B cell (primary cell): ENCODE results near the gene BCKDK. TPM values are rescaled to one million over a fixed set of nuclear protein-coding genes. Genes with fewer than 3 reads are reported as not detected.

Experiments
- ATAC-seq: fragments of 200-7000 bp; cut with Tn5 transposase; one replicate; pipeline ENCODE4 v1.10.0; 2021; ENCODE audit warnings: low read depth, mild to moderate bottlenecking, moderate number of reproducible peaks, moderate library complexity
- CTCF ChIA-PET: fragments of 350-600 bp; sonication (Branson Sonifier 250); formaldehyde crosslinking; loops from one replicate; lab custom pipeline; 2021; ENCODE audit warnings: antibody characterized with exemption, inconsistent platforms; lab: Charles Lee
- POLR2A ChIA-PET: fragments of 350-600 bp; sonication (Branson Sonifier 250); formaldehyde crosslinking; loops from one replicate; lab custom pipeline; 2021; ENCODE audit warnings: antibody characterized with exemption; lab: Charles Lee
- DNase-seq: peaks from one replicate; pipeline ENCODE4 v3.0.0; 2013
- H2AFZ ChIP-seq: 2 replicates; pipeline ENCODE4 v1.6.1; 2012; ENCODE audit warnings: mild to moderate bottlenecking, low read depth, low read length; ENCODE audit not compliant: insufficient read depth, poor library complexity, severe bottlenecking
- H3K27ac ChIP-seq, 2 donors: 1 replicate in 1 of 2; 2 replicates in 1 of 2; pipeline ENCODE4 v1.5.1; 2012 to 2013; ENCODE audit warnings: low read length in 2 of 2, mild to moderate bottlenecking in 2 of 2, moderate library complexity in 1 of 2
- H3K27me3 ChIP-seq, 4 experiments: fragments of 200-600 bp in 1 of 4; sonication (generic) in 1 of 4; replicated peaks in 1 of 4; 1 replicate in 2 of 4; 2 replicates in 2 of 4; pipeline versions ENCODE4 v1.6.1 to v1.7.0; 2013 to 2016; ENCODE audit warnings: low read length in 3 of 4, mild to moderate bottlenecking in 2 of 4, mixed read lengths in 1 of 4, moderate library complexity in 1 of 4; ENCODE audit not compliant: insufficient read depth in 4 of 4, control insufficient read depth in 3 of 4; ENCODE audit errors: control extremely low read depth in 1 of 4
- H3K36me3 ChIP-seq, 2 experiments: replicated peaks in 1 of 2; 1 replicate in 1 of 2; 2 replicates in 1 of 2; pipeline versions ENCODE4 v1.6.1 to v1.7.1; 2013; ENCODE audit warnings: low read length in 1 of 2; ENCODE audit not compliant: insufficient read depth in 2 of 2, control insufficient read depth in 1 of 2; ENCODE audit errors: control extremely low read depth in 1 of 2, extremely low read depth in 1 of 2
- H3K4me1 ChIP-seq, 2 donors: fragments of 200-600 bp in 1 of 2; sonication (generic) in 1 of 2; 1 replicate in 1 of 2; 2 replicates in 1 of 2; pipeline versions ENCODE4 v1.5.1 to v1.6.1; 2013 to 2017; ENCODE audit warnings: low read length in 2 of 2; ENCODE audit not compliant: control insufficient read depth in 2 of 2, insufficient read depth in 2 of 2
- H3K4me2 ChIP-seq: replicated peaks from 2 replicates; pipeline ENCODE3; 2012; ENCODE audit warnings: mild to moderate bottlenecking, low read depth, low read length; ENCODE audit not compliant: poor library complexity, severe bottlenecking
- H3K4me3 ChIP-seq, 5 experiments: fragments of 200-600 bp in 1 of 5; sonication (generic) in 1 of 5; 1 replicate in 3 of 5; 2 replicates in 2 of 5; pipeline versions ENCODE4 v1.5.1 to v1.7.0; 2011 to 2016; ENCODE audit warnings: low read length in 4 of 5, mild to moderate bottlenecking in 4 of 5, low read depth in 2 of 5, control low read depth in 1 of 5, moderate library complexity in 1 of 5; ENCODE audit not compliant: insufficient read depth in 1 of 5; ENCODE audit errors: control extremely low read depth in 1 of 5, extremely low read depth in 1 of 5
- H3K79me2 ChIP-seq: fragments of 200-600 bp; sonication (generic); one replicate; pipeline ENCODE4 v1.6.0; 2016; ENCODE audit warnings: low read length; ENCODE audit not compliant: control insufficient read depth, insufficient read depth
- H3K9ac ChIP-seq: fragments of 200-600 bp; sonication (generic); 2 replicates; pipeline ENCODE4 v1.6.1; 2017; ENCODE audit warnings: mild to moderate bottlenecking, low read length, moderate library complexity
- H3K9me3 ChIP-seq, 3 donors: one replicate each; pipeline versions ENCODE4 v1.6.1 to v1.7.1; 2013; ENCODE audit warnings: low read length in 2 of 3; ENCODE audit not compliant: control insufficient read depth in 2 of 3, insufficient read depth in 1 of 3; ENCODE audit errors: control extremely low read depth in 1 of 3
- H4K20me1 ChIP-seq: 2 replicates; pipeline ENCODE4 v1.6.0; 2012; ENCODE audit warnings: mild to moderate bottlenecking, low read length; ENCODE audit not compliant: insufficient read depth, control insufficient read depth, poor library complexity, severe bottlenecking
- H3K27ac Mint-ChIP-seq: one replicate; pipeline ENCODE4 v1.8.0; 2021; ENCODE audit warnings: mixed read lengths
- H3K27me3 Mint-ChIP-seq: one replicate; pipeline ENCODE4 v1.8.0; 2021; ENCODE audit warnings: mixed read lengths
- H3K4me1 Mint-ChIP-seq: one replicate; pipeline ENCODE4 v1.8.0; 2021; ENCODE audit warnings: mixed read lengths
- H3K4me3 Mint-ChIP-seq: one replicate; pipeline ENCODE4 v1.8.0; 2021; ENCODE audit warnings: mixed read lengths
- H3K9me3 Mint-ChIP-seq: one replicate; pipeline ENCODE4 v1.8.0; 2022; ENCODE audit warnings: mixed read lengths; ENCODE audit not compliant: insufficient read depth
- EZH2 ChIP-seq: IDR thresholded peaks from 2 replicates; pipeline ENCODE4 v1.6.1; 2012; ENCODE audit warnings: borderline replicate concordance, low read depth, mild to moderate bottlenecking, moderate library complexity, low read length; ENCODE audit not compliant: insufficient read depth, poor library complexity, severe bottlenecking
- WGBS: methylation state at CpG from one replicate; pipeline ENCODE4 v1.1.5; 2013; ENCODE audit warnings: missing lambda C conversion rate; ENCODE audit not compliant: insufficient coverage; 5-methylcytosine and 5-hydroxymethylcytosine counted together
- intact Hi-C: fragments of 100-400 bp; cut with micrococcal nuclease; formaldehyde crosslinking; loops from one replicate; pipeline ENCODE4 v1.10.0; 2022
- polyA plus RNA-seq: library from polyadenylated mRNA; depleted of rRNA; stranded (reverse); fragments of >200 nt; gene quantifications from 2 replicates; pipeline ENCODE4 v1.2.3, GENCODE V29; 2012
- total RNA-seq, 2 donors: library from RNA; stranded (reverse); fragments of 120-200 nt in 1 of 2; gene quantifications; 1 replicate in 1 of 2; 2 replicates in 1 of 2; pipeline versions ENCODE4 v1.2.3 to v1.2.4, GENCODE V29; 2013 to 2022
- TF ChIP-seq, protein P1 (sequence below): fragments of 200-600 bp; IDR thresholded peaks from one replicate; pipeline ENCODE4 v1.8.0; 2022; ENCODE audit warnings: antibody characterized with exemption, mild to moderate bottlenecking

The BCKDK gene
- total and polyA plus RNA-seq, 2 donors (not counting 1 experiment from before 2014, with no cell fraction given) = 24.7 to 27.6 TPM

DNA sequence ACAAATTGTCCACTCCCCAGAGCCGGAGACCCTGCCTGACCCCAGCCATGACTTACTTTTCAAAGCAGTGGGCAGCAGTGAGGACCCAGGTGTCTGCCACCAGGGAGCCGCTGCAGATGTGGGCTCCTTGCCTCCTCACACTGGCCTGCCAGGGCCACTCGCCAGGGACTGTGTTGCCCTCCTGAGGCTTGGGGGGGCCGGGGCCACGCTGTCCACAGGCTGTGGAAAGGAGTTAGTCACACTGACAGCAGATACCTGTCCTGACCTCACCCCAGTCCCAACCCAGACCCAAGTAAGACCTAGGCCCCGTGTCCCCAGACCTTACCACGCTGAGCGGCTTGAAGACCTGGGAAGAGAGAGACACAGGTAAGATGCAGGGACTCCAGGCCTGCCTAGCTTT lies 20.7 kb upstream of the BCKDK start:
- Mint-ChIP-seq H3K27ac (no peak overlapping the region), H3K4me3 (no peak overlapping the region), H3K4me1 (peaks cover 1% of the 10 kb centered on the region), H3K9me3 (no peaks in the 10 kb centered on the region), H3K27me3 (no peaks in the 10 kb centered on the region)
- no peak for TF ChIP-seq EZH2
- TF ChIP-seq, protein P1, sequence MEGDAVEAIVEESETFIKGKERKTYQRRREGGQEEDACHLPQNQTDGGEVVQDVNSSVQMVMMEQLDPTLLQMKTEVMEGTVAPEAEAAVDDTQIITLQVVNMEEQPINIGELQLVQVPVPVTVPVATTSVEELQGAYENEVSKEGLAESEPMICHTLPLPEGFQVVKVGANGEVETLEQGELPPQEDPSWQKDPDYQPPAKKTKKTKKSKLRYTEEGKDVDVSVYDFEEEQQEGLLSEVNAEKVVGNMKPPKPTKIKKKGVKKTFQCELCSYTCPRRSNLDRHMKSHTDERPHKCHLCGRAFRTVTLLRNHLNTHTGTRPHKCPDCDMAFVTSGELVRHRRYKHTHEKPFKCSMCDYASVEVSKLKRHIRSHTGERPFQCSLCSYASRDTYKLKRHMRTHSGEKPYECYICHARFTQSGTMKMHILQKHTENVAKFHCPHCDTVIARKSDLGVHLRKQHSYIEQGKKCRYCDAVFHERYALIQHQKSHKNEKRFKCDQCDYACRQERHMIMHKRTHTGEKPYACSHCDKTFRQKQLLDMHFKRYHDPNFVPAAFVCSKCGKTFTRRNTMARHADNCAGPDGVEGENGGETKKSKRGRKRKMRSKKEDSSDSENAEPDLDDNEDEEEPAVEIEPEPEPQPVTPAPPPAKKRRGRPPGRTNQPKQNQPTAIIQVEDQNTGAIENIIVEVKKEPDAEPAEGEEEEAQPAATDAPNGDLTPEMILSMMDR = no peak
- H3K27ac ChIP-seq = no peak overlapping the region
- peaks cover 0 to 18% of the 10 kb centered on the region in 2 experiments for H3K36me3 ChIP-seq
- CTCF ChIA-PET = no interaction called here
- H3K4me1 ChIP-seq = no peaks in the 10 kb centered on the region
- no peak for DNase-seq
- no peak overlapping the region for H3K4me3 ChIP-seq
- peaks cover 20% of the 10 kb centered on the region for H3K79me2 ChIP-seq
- H3K4me2 ChIP-seq = no peak overlapping the region
- WGBS = 96% methylated on average over 5 of the region's 8 CpGs
- peaks cover 19% of the 10 kb centered on the region for H4K20me1 ChIP-seq
- no peak for ATAC-seq
- no peak overlapping the region for H3K9ac ChIP-seq
- POLR2A ChIA-PET = interaction anchor here (0.7 kb wide), 1 partner anchor 133 kb away, joined by 3 read pairs; no protein-coding TSS in a partner anchor
- H3K27me3 ChIP-seq = no peaks in the 10 kb centered on the region
- no peaks in the 10 kb centered on the region for H3K9me3 ChIP-seq
- H2AFZ ChIP-seq = no peak overlapping the region
- intact Hi-C loops = no loop called here

DNA sequence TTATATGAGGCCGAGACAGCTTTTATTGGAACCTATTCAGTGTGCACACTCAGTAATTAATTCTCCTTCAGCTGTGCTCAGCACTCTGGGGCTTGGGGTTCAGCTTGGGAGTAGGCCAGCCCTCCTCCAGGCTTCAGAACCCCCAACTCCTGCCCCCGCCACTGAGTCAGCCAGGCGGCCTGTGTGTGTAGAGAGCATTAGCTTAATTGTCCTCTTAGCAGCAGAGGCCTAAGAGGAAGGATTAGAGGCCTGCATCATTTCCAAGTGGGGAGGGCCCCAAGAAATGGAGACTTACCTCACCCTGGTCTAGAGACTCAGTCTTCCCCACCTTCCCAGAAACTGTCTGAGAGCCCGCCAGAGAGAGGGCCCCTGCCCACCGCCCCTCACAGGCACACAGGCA lies 20.2 kb upstream of the BCKDK start:
- H3K36me3 ChIP-seq = peaks cover 0 to 18% of the 10 kb centered on the region in 2 experiments
- intact Hi-C loops = no loop called here
- ATAC-seq = no peak

More for the DNA sequence above, 20.2 kb upstream of the BCKDK start:
- no CpG with 5 or more reads among the region's 5 CpGs for WGBS
- no peak overlapping the region for H2AFZ ChIP-seq
- DNase-seq = no peak
- TF ChIP-seq, protein P1 = no peak
- no peak for TF ChIP-seq EZH2
- no peak overlapping the region for H3K4me2 ChIP-seq
- no peaks in the 10 kb centered on the region for H3K9me3 ChIP-seq
- ChIA-PET CTCF (no interaction called here), POLR2A (interaction anchor here (0.6 to 0.7 kb wide), 2 partner anchors 132 to 160 kb away, joined by 3 to 4 read pairs; no protein-coding TSS in a partner anchor)
- no peak overlapping the region for H3K9ac ChIP-seq
- H3K27me3 ChIP-seq = no peaks in the 10 kb centered on the region
- H3K79me2 ChIP-seq = peaks cover 15% of the 10 kb centered on the region
- Mint-ChIP-seq H3K27ac (no peak overlapping the region), H3K4me1 (peaks cover 4% of the 10 kb centered on the region), H3K27me3 (no peaks in the 10 kb centered on the region), H3K4me3 (no peak overlapping the region), H3K9me3 (no peaks in the 10 kb centered on the region)
- H3K4me3 ChIP-seq = no peak overlapping the region
- peaks cover 0 to 2% of the 10 kb centered on the region in 2 donors for H3K4me1 ChIP-seq
- H3K27ac ChIP-seq = no peak overlapping the region
- H4K20me1 ChIP-seq = peaks cover 14% of the 10 kb centered on the region
